Measurements from ENCODE around the gene SLC25A10.
A peak's percentile ranks its signal among the peaks of the same experiment; 100 is the strongest.

The SLC25A10 gene, protein sequence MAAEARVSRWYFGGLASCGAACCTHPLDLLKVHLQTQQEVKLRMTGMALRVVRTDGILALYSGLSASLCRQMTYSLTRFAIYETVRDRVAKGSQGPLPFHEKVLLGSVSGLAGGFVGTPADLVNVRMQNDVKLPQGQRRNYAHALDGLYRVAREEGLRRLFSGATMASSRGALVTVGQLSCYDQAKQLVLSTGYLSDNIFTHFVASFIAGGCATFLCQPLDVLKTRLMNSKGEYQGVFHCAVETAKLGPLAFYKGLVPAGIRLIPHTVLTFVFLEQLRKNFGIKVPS

DNA sequence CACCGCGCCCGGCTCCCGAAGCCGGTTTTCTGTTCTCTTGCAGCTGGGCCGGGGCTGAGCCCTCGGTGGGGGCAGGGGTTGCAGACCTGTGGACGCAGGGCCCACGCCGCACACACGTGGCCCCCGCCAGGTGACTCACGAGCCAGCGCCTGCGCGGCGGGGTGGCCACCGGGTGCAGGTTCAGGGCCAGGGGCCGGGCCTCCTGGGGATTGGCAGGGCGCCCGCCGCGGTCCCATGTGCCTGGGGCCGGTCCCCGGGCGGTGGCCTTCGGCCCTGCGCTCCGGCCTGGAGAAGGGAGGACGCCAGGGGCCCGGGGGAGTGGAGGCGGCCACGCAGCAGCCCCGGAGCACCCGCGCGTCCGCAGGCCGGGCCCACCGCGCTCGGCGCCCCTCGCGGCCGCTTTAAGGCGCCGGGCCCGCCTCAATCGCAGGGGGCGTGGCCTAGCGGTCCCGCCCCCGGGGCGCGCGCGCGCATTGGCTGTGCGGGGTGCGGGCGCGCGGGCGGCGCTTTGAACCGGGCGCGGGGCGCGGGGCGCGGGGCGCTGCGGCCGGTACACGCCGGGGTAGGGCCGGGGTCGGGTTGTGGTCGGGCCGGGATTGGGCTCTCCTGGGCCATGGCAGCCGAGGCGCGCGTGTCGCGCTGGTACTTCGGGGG, at the start of gene SLC25A10:
TSS of gene SLC25A10 (plus strand) at position 471 of the 654 bp plus-strand sequence. CDS start at position 614, 143 bp downstream.
- peak within 1 kb of the TSS; percentile 80 for H3K4me3 ChIP-seq (ENCODE audit: low read depth, low read length)
- TF ChIP-seq, protein P1, sequence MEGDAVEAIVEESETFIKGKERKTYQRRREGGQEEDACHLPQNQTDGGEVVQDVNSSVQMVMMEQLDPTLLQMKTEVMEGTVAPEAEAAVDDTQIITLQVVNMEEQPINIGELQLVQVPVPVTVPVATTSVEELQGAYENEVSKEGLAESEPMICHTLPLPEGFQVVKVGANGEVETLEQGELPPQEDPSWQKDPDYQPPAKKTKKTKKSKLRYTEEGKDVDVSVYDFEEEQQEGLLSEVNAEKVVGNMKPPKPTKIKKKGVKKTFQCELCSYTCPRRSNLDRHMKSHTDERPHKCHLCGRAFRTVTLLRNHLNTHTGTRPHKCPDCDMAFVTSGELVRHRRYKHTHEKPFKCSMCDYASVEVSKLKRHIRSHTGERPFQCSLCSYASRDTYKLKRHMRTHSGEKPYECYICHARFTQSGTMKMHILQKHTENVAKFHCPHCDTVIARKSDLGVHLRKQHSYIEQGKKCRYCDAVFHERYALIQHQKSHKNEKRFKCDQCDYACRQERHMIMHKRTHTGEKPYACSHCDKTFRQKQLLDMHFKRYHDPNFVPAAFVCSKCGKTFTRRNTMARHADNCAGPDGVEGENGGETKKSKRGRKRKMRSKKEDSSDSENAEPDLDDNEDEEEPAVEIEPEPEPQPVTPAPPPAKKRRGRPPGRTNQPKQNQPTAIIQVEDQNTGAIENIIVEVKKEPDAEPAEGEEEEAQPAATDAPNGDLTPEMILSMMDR (IDR thresholded peaks at IDR 0.05; ENCODE audit: insufficient read depth, low read depth, low read length, missing control alignments), result no peak
- peak; percentile 92 for DNase-seq (ENCODE audit: low read depth)

DNA sequence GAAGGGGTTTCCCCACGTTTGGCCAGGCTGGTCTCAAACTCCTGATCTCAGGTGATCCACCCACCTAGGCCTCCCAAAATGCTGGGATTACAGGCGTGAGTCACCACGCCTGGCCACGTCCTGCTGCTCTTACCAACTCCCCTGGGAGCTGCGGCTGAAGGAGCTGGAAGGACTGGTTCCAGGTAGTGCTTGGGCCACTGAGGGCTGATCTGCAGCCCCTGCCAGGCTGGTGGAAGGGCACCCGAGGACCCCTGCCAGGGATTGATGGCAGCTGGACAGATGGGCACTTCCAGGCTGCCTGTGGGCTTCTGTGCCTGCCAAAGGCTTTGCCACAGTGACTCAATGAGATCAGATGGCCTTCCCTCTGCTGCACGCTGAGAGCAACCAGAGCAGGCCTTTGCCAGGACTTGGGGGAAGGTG, 48.0 kb upstream of the SLC25A10 start:
- TF ChIP-seq, protein P1 (IDR thresholded peaks at IDR 0.05; ENCODE audit: insufficient read depth, low read depth, low read length, missing control alignments), result no peak
- H3K4me3 ChIP-seq (ENCODE audit: low read depth, low read length), result no peak overlapping the region

DNA sequence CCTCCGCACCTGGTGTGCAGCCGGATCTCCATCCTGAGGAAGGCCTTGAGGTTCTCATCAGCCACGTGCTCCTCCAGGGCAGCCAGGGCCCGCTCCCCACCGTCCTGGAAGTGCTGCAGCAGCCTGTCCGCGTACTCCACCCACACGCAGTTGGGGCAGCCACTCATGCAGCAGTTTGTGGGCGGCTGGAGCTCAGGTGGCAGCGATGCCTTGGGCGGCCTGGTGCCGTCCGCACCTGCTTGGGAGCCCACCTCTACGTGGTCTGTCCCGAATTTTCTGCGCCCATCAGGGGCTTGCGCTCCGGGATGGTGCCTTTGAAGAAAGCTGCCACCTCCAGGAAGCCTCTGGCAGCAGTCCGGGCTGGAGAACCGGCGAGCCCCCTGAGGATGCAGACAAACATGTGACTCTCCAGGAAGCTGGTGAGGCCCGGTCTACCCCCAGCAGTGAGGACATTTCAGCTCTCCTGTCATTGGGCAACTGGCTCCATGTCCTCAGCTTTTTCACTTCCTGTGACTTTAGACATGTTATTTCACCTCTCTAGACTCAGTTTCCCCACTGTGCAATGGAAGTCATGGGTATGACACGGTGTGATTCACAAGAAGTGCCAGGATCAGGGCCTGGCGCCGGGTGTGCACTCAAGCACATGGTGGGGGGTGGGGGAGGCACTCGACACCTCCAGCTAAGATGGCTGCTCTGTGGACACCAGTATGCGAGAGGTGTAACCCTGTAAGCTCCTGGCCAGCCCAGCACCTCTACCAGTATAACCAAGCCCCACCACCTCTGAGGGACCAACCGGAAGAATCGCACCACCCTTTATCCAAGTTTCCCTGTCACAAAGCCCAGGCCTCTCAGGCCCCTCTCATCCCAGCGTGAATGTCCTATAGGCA, 46.6 kb upstream of the SLC25A10 start:
- TF ChIP-seq, protein P1 (IDR thresholded peaks at IDR 0.05; ENCODE audit: insufficient read depth, low read depth, low read length, missing control alignments), result no peak
- peak; percentile 82 for DNase-seq (ENCODE audit: low read depth)
- H3K4me3 ChIP-seq (ENCODE audit: low read depth, low read length), result peak overlapping the region; percentile 99

More for the DNA sequence above, 48.0 kb upstream of the SLC25A10 start:
- DNase-seq (ENCODE audit: low read depth), result no peak

DNA sequence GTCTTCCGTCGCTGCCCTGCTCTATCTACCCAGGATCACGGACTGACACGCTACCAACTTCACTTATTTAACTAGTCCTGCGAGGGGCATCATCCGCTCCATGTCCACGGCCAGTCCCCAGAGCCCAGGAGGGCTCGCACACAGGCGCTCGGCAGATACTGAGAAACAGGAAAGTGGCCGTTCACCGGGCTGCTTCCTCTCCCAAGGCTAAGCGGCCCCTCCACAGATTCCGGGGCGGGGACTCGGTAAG, 46.1 kb upstream of the SLC25A10 start:
- peak overlapping the region; percentile 99 for H3K4me3 ChIP-seq (ENCODE audit: low read depth, low read length)
- no peak for DNase-seq (ENCODE audit: low read depth)
- TF ChIP-seq, protein P1 (IDR thresholded peaks at IDR 0.05; ENCODE audit: insufficient read depth, low read depth, low read length, missing control alignments), result no peak

DNA sequence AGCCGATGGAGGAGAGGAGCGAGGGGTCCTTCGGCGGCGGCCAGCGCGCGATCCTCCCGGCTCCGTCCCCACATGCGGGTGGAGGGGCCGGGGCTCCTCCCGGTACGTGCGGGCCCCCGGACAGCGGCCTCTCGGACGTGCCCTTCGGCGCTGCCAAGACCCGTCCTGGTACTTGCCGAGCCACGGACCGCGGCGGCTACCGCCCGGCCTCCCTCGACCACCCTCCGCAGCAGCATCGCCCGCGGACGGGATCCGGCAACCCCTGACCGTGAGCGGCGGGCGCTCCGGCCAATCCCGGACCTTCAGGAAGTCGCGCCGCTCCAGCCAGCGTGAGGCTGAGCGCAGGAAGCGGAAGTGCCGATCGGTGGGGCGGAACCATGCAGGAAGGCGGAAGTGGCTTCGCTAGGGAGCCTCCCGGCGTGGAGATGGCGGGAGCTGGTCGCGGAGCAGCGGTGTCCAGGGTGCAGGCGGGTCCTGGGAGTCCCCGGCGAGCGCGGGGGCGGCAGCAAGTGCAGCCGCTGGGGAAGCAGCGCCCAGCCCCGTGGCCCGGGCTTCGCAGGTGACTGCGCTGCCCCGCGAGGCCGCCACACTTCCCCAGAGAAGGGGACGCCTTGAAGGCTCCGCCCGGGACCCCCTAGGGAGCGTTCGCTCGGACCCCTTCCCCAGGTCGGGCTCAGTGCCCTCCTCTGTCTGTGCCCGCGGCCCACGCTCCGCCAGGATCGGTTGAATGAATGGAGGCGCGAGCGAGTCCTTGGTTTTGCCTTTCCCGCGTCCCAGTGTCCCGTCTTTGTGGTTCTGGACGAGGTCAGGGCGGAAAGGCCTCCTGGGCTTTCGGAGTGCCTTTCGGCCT, 45.5 kb upstream of the SLC25A10 start, which contains the start of the genes CCDC137 and OXLD1:
TSS of gene CCDC137 (plus strand) at position 396 of the 850 bp plus-strand sequence. CDS start at position 426, 30 bp downstream.
TSS of gene OXLD1 (minus strand) at position 264 of the 850 bp plus-strand sequence. CDS start at position 236, 28 bp downstream.
- peak within 1 kb of the TSS; percentile 99 for H3K4me3 ChIP-seq (ENCODE audit: low read depth, low read length)
- DNase-seq (ENCODE audit: low read depth), result peak; percentile 98
- TF ChIP-seq, protein P1 (IDR thresholded peaks at IDR 0.05; ENCODE audit: insufficient read depth, low read depth, low read length, missing control alignments), result no peak

DNA sequence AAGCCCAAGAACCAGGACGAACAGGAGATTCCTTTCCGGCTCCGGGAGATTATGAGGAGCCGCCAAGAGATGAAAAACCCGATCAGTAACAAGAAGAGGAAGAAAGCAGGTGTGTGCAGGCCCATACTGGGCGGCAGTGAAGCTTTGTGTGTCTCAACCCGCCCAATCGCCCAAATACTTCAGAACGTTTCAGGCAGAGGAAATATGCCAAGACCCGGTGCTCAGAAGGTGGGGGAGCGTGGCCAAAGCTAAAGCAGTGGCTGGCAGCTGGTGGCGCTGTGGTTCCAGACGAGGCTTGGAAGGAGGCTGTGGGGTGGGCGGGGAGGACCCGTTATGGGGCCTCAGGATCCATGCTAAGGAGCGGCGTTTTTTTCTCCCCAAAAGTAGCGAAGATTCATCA, 44.3 kb upstream of the SLC25A10 start:
- TF ChIP-seq, protein P1 (IDR thresholded peaks at IDR 0.05; ENCODE audit: insufficient read depth, low read depth, low read length, missing control alignments), result no peak
- H3K4me3 ChIP-seq (ENCODE audit: low read depth, low read length), result peak overlapping the region; percentile 43
- DNase-seq (ENCODE audit: low read depth), result no peak
